ENCODE measurements around the gene LPIN3.
A peak's percentile ranks its signal among the peaks of the same experiment; 100 is the strongest.

DNA sequence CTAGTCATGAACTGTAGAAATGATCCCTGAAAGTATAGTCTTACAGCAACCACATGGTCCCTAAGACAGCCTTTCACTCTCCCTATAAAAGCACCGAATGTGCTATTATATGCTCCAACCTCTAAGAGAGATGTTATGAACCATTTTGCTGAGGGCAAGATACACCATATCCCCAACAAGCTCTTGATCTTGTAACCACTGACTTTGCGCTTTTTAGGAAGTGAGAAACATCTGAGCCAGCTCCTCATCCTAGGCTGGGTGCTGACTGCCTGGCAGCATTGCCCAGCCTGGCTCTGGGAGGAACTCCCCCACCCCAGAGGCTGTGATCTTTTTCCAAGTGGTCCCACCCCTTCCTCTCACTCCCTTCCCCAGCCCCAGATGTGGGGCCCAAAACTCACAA lies 29.1 kb downstream of the LPIN3 start:
- TF ChIP-seq POLR2A (IDR thresholded peaks at IDR 0.05; ENCODE audit: low read depth, low read length), result no peak
- TF ChIP-seq POLR2AphosphoS5 (IDR thresholded peaks at IDR 0.05; ENCODE audit: low read depth, low read length), result no peak
- no peak for TF ChIP-seq TAF1 (IDR thresholded peaks at IDR 0.05; ENCODE audit: low read depth, low read length)
- TF ChIP-seq SPI1 (IDR thresholded peaks at IDR 0.05; ENCODE audit: low read depth, low read length), result peak; percentile 79
